ENCODE data around the gene TM2D3. TPM values are rescaled to one million over a fixed set of nuclear protein-coding genes. Genes with fewer than 3 reads are reported as not detected.

The TM2D3 gene
- total and polyA plus RNA-seq, 2 donors (not counting 1 experiment from before 2014, with no cell fraction given), result 35.5 to 63.5 TPM

GRCh38 chr15:101625980-101626379 lies 26.2 kb downstream of the TM2D3 start:
- Histone ChIP-seq H3K4me1 (ENCODE audit: control insufficient read depth in 2 of 2, insufficient read depth in 2 of 2, low read length in 2 of 2) (no peaks in the 10 kb centered on the region), H2AFZ (ENCODE audit: insufficient read depth, low read depth, low read length, poor library complexity, severe bottlenecking) (no peak overlapping the region), H3K9ac (ENCODE audit: low read length) (no peak overlapping the region), H3K9me3 (ENCODE audit: control extremely low read depth in 1 of 3, control insufficient read depth in 2 of 3, insufficient read depth in 1 of 3, low read length in 2 of 3) (peaks cover 0 to 3% (median 3%) of the 10 kb centered on the region in 3 donors), H4K20me1 (ENCODE audit: control insufficient read depth, insufficient read depth, low read length, poor library complexity, severe bottlenecking) (no peaks in the 10 kb centered on the region), H3K4me2 (replicated peaks; ENCODE audit: low read depth, low read length, poor library complexity, severe bottlenecking) (no peak overlapping the region), H3K4me3 (ENCODE audit: control extremely low read depth in 1 of 5, extremely low read depth in 1 of 5, insufficient read depth in 1 of 5, low read depth in 2 of 5, low read length in 4 of 5) (no peak overlapping the region), H3K27ac (ENCODE audit: low read length in 2 of 2) (no peak overlapping the region), H3K27me3 (replicated peaks in 1 of 4; ENCODE audit: control extremely low read depth in 1 of 4, control insufficient read depth in 3 of 4, insufficient read depth in 4 of 4, low read length in 3 of 4) (no peaks in the 10 kb centered on the region), H3K79me2 (ENCODE audit: control insufficient read depth, insufficient read depth, low read length) (peaks cover 7% of the 10 kb centered on the region), H3K36me3 (replicated peaks in 1 of 2; ENCODE audit: control extremely low read depth in 1 of 2, control insufficient read depth in 1 of 2, extremely low read depth in 1 of 2, insufficient read depth in 2 of 2, low read length in 1 of 2) (peaks cover 0 to 15% of the 10 kb centered on the region in 2 experiments)
- no peak for TF ChIP-seq EZH2 (IDR thresholded peaks at IDR 0.05; ENCODE audit: borderline replicate concordance, insufficient read depth, low read depth, low read length, poor library complexity, severe bottlenecking)
- no peak for TF ChIP-seq CTCF (IDR thresholded peaks at IDR 0.05)
- ATAC-seq (ENCODE audit: low read depth), result no peak
- DNase-seq, result no peak
- intact Hi-C loops (cut with micrococcal nuclease), result no loop called here
- H3K9me3 Mint-ChIP-seq (ENCODE audit: insufficient read depth), result peaks cover 9% of the 10 kb centered on the region
- 86% methylated on average over 1 of the region's 1 CpG for WGBS (ENCODE audit: insufficient coverage)
- H3K27ac Mint-ChIP-seq, result no peak overlapping the region
- H3K27me3 Mint-ChIP-seq, result no peaks in the 10 kb centered on the region
- peaks cover 2% of the 10 kb centered on the region for H3K4me1 Mint-ChIP-seq
- ChIA-PET POLR2A (no interaction called here), CTCF (interaction anchor here (1.1 kb wide), 1 partner anchor 15 kb away, joined by 4 read pairs; no protein-coding TSS in a partner anchor)
- H3K4me3 Mint-ChIP-seq, result no peak overlapping the region

- peaks cover 9% of the 10 kb centered on the region for H3K9me3 Mint-ChIP-seq (ENCODE audit: insufficient read depth)
- H3K4me1 ChIP-seq (ENCODE audit: control insufficient read depth in 2 of 2, insufficient read depth in 2 of 2, low read length in 2 of 2), result peaks cover 0 to 4% of the 10 kb centered on the region in 2 donors
- no peak overlapping the region for H3K4me2 ChIP-seq (replicated peaks; ENCODE audit: low read depth, low read length, poor library complexity, severe bottlenecking)
- H3K27me3 ChIP-seq (replicated peaks in 1 of 4; ENCODE audit: control extremely low read depth in 1 of 4, control insufficient read depth in 3 of 4, insufficient read depth in 4 of 4, low read length in 3 of 4), result no peaks in the 10 kb centered on the region
- no peaks in the 10 kb centered on the region for H3K27me3 Mint-ChIP-seq
- ChIA-PET CTCF (interaction anchor here (1.1 kb wide), 1 partner anchor 15 kb away, joined by 4 read pairs; no protein-coding TSS in a partner anchor), POLR2A (no interaction called here)
- peaks cover 0 to 3% (median 3%) of the 10 kb centered on the region in 3 donors for H3K9me3 ChIP-seq (ENCODE audit: control extremely low read depth in 1 of 3, control insufficient read depth in 2 of 3, insufficient read depth in 1 of 3, low read length in 2 of 3)
- H2AFZ ChIP-seq (ENCODE audit: insufficient read depth, low read depth, low read length, poor library complexity, severe bottlenecking), result no peak overlapping the region
- no peak overlapping the region for H3K9ac ChIP-seq (ENCODE audit: low read length)
- WGBS (ENCODE audit: insufficient coverage), result no CpG with 5 or more reads among the region's 1 CpG
- peaks cover 0 to 15% of the 10 kb centered on the region in 2 experiments for H3K36me3 ChIP-seq (replicated peaks in 1 of 2; ENCODE audit: control extremely low read depth in 1 of 2, control insufficient read depth in 1 of 2, extremely low read depth in 1 of 2, insufficient read depth in 2 of 2, low read length in 1 of 2)
- H3K4me3 ChIP-seq (ENCODE audit: control extremely low read depth in 1 of 5, extremely low read depth in 1 of 5, insufficient read depth in 1 of 5, low read depth in 2 of 5, low read length in 4 of 5), result no peak overlapping the region
- no peak overlapping the region for H3K27ac Mint-ChIP-seq
- H3K4me3 Mint-ChIP-seq, result no peak overlapping the region
- peaks cover 7% of the 10 kb centered on the region for H3K79me2 ChIP-seq (ENCODE audit: control insufficient read depth, insufficient read depth, low read length)
- DNase-seq, result no peak
- H3K27ac ChIP-seq (ENCODE audit: low read length in 2 of 2), result no peak overlapping the region
- intact Hi-C loops (cut with micrococcal nuclease), result no loop called here
- H4K20me1 ChIP-seq (ENCODE audit: control insufficient read depth, insufficient read depth, low read length, poor library complexity, severe bottlenecking), result no peaks in the 10 kb centered on the region
- peaks cover 3% of the 10 kb centered on the region for H3K4me1 Mint-ChIP-seq
- TF ChIP-seq EZH2 (IDR thresholded peaks at IDR 0.05; ENCODE audit: borderline replicate concordance, insufficient read depth, low read depth, low read length, poor library complexity, severe bottlenecking), result no peak
- no peak for TF ChIP-seq CTCF (IDR thresholded peaks at IDR 0.05)
- ATAC-seq (ENCODE audit: low read depth), result no peak
Observed at GRCh38 chr15:101625184-101625583, 27.0 kb downstream of the TM2D3 start.

Measured in B cell (primary cell).